Measurements from ENCODE around the gene MAU2.
A peak's percentile ranks its signal among the peaks of the same experiment; 100 is the strongest.

Gene MAU2

GRCh38 chr19:19320361-19321140 lies at the start of gene MAU2, which contains the start of gene SUGP1:
Gene MAU2, plus strand, starts transcription at chr19:19320829. Its CDS starts 31 bp downstream, at chr19:19320860.
Gene SUGP1, minus strand, starts transcription at chr19:19320509. Its CDS starts 13 bp downstream, at chr19:19320496.
- DNase-seq (ENCODE audit: low spot score) = peak; percentile 97

DNA sequence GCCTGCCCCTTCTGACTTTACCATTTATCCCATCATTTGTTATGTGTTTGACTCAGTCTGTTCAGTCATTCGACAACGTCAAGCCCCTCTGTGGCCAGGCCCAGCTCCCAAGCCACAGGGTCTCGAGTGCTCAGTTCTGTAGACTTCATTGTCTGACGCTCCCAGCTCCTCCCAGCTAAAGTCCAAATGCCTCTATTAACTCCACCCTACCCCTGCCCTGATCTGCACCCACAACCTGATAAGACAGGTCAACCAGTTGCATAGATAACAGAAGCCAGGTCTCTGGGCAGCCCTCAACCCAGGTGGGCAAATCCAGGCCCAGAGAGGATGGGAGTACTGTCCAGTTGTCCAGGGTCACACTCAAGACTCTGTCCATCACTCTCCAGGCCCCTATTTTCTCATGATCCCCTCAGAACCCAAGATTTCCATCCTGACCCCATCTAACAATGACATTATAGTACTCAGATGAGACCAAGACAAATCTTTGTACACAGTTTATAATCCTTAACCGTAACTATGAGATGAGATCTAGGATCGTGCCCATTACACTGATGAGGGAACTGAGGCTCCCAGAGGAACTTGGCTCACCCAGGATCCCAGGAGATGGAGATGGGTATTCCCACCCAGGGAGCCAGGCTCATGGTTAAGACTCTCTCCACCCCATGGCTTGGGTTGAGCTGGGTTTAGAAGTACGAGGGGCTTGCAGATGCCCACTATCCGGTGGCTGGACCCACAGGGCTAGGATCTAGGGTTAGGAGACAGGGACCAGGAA lies 48.6 kb upstream of the MAU2 start:
- DNase-seq (ENCODE audit: low spot score) = no peak

DNA sequence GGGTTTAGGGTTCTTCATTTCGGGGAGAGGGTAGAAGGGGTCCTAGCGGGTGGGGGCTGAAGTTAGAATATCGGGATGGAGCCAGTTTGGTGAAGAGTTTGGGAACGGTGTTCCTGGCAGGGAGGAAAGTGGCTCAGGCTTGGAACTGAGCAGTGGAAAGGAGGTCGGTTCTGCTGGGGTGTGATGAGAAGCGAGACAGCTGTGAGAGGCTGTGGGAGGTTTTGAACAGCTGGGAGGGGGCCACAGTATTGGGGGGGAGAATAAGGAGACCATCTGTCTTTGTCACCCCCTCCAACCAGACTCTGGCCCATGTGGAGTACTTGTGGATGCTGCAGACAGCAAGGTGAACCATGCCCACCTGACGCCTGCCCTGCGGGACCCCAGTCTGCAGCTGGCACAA lies 46.5 kb upstream of the MAU2 start:
- no peak for DNase-seq (ENCODE audit: low spot score)

DNA sequence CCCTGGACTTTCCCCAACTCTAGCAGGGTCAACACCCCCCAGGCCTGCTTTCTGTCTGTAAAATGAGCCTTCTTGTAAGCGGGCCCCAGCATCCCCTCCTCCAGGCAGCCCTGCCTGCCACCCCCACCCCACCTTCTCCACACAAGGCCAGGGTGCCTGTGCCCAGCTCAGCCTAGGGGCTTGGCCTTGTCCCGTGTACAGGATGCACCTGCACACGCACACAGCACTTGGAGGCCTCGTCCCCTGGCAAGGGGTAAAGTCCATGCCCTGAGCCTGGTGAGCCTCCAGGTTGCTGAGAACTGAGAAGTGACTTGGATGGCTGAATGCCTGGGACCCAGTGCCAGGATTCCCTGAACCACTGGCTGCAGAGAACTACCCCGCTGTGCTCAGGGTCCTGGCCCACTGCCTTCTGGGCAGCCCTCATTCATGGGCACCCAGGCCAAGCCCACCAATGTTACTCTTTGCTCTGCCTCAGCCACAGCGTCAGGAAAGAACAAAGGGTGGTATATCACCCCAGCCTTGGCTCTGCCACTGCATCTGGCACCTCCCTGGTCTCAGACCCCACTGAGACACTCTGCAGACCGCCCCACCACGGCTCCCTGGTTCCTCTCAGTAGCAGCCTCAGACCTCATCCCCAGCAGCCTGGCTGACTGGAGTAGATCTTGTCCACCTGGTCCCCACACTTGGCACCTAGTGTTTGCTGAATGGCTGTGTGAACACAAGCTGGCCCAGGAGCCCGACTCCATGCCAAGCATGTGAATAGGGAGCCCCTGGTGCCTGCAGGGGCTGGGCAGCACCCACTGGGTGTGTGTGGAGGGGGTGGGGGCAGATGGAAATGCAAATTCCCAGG lies 45.7 kb upstream of the MAU2 start:
- DNase-seq (ENCODE audit: low spot score) = no peak

GRCh38 chr19:19276386-19276785 lies 44.2 kb upstream of the MAU2 start:
- DNase-seq (ENCODE audit: low spot score) = no peak

GRCh38 chr19:19276851-19277250 lies 43.8 kb upstream of the MAU2 start:
- no peak for DNase-seq (ENCODE audit: low spot score)

DNA sequence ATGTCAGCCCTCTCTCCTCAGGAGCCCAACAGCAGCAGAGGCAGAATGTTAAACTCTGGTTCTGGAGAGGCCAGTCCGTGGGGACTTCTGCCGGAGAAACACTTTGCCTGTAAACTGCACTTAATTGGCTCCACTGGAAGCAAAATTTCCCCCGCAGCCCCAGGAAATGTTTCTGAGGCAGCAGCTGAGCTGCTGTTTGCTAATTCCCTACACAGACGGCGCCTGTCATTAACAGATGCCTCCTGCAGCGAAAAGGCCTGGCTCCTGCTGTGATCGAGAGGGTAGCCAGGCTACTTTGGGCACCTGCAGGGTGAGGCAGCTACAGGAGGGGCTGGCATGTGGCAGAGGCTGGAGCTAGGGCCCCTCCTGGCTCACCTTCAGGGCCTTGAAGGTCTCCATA lies 42.3 kb upstream of the MAU2 start:
- no peak for DNase-seq (ENCODE audit: low spot score)

DNA sequence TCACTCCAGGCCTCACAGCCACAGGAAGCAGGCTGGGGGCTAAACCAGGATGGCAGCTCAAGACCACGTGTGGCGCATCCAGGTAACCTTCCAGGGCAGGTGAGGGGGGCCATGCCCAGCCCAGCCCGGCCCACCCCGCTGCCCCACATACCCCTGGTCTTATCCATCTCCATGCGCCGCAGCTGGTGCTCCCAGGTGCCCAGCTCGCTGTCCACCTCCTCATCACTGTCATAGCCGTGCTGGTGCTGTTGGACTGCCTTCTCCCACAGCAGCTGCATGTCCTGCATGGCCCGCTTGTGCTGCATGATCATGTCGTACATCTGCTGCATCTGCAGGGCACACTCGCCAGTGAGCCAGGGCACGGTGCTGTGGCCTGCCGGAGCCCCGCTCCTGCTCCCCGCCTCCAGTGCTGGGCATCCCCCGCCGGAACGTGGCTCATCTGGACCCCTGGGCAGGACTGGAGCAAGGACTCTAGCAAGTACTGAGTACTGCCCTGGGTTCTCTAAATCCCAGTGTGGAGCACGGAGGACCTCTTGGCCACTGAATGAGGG lies 41.5 kb upstream of the MAU2 start:
- no peak for DNase-seq (ENCODE audit: low spot score)

DNA sequence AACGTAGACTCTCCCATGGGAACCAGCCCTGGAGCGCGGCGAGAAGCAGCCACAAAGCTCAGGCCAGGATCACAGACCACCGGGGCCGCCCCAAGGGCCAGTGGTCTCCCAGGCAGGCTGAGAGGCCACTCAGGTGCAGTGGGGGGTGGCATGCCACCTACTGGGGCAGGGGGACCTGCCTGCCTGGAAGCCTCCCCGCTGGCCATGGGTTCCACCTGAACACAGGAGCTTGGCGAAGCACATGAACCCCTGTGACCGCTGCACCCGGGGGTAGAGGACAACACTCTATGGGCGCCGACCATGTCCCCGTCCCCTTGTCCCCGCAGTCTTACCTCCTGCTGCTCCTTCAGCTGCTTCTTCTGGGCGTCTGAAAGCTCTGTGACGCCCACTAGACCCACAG lies 40.8 kb upstream of the MAU2 start:
- DNase-seq (ENCODE audit: low spot score) = no peak

DNA sequence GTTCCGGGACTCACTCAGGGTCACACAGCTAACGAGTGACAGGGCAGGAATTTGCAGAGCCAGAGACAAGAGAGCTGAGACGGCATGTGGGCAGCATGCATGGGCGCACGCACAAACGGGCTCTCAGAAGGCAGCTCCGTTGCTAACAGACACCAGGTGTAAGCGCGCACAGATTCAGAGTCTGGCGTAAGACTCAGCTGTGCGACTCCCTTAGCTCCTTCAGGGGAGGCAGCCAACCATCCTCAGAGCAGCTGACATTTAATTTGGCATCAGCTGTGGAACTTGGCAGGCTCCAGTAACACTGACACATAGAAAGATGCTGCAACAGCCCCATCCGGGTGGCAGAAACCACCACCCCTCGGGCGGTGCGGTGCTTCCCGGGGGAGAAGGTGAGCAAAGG lies 40.1 kb upstream of the MAU2 start:
- DNase-seq (ENCODE audit: low spot score) = no peak

DNA sequence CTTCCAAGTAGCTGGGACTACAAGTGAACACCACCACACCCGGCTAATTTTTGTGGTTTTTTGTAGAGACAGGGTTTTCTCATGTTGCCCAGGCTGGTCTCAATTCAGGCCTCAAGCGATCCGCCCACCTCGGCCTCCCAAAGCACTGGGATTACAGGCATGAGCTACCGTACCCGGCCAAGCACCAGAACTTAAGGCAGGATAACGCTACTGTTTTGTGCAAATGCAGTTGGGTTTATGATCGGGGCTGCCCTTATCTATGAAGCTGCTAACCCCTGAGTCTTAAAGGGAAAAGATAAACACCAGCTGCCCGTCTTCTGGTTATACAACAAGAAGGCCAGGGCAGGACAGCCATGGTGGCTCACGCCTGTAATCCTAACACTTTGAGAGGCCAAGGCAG lies 34.9 kb upstream of the MAU2 start:
- DNase-seq (ENCODE audit: low spot score) = no peak

- DNase-seq (ENCODE audit: low spot score) = no peak
These were observed 28.0 kb upstream of the MAU2 start for GRCh38 chr19:19292607-19293006.

GRCh38 chr19:19294914-19295313 lies 25.7 kb upstream of the MAU2 start:
- DNase-seq (ENCODE audit: low spot score) = no peak

DNA sequence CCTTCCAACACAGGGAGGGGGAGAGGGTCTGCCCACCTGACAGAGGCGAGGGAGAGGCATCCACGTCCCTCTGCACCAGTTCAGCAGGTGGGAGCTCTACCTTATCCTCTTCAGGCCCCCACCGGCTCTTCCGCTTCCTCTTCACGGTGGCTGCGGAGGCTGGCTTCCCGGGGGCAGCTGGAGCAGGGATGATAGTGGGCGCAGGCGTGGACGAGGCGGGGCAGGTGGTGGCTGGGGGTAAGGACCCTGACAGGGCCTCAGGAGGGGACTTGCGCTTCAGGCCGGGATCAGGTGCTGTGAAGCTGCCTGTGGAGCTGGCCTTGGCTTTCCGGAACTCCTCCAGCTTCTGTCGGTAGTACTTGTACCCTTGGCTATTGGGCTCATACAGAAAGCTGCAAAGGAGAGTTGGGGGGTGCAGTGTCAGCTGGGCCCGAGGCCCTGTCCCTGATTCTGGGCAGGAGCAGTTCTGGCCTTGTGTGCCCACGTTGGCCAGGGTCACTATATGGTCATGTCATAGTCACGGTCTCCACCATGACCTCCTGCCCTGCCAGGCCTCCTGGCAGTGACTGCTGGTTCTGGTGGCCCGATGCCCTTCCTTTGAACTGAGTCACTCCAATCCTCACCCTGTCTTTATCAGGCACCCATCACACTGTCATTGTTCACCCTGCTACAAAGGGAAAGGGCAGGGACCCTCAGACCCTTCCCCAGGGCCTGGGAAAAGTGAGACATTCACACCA lies 23.5 kb upstream of the MAU2 start:
- no peak for DNase-seq (ENCODE audit: low spot score)

DNA sequence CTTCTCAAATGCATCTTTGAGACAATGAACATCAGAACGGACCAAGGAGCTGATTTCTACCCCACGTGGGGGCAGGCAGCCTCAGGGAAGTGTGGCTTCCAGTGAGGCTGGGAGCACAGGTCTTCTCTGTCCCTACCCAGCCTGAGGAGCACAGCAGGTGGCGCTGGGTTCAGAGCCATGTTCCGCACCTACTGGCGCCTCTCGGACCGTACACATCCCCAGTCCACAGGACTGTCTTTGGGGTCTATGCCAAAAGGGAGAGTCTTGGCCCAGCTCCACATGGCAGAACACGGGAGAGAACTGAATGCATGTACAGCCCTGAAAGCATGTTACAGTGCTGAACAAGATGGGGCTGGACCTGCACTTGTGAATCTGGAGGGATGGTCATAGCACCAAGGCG lies 22.9 kb upstream of the MAU2 start:
- DNase-seq (ENCODE audit: low spot score) = no peak

DNA sequence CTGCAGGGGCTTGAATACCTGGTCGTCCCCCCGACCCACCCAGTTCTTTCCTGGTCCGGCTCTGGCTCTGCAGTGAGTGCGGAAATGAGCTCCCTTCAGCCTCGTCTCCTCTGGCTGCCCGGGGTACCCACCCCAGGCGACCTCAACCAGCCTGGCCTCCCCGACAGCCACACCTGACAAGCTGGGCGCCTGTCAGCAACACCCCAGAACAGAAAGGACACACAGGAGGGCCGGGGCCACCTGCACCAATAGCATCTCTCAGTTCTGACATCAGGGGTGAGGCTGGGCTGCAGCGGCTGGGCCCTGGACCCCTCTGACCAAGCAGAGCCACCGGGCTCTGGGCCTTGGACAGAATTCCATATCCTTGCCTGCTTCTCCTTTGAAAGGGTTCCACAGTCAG lies 20.0 kb upstream of the MAU2 start:
- no peak for DNase-seq (ENCODE audit: low spot score)

- no peak for DNase-seq (ENCODE audit: low spot score)
These were observed 17.2 kb upstream of the MAU2 start for GRCh38 chr19:19303411-19303810.

DNA sequence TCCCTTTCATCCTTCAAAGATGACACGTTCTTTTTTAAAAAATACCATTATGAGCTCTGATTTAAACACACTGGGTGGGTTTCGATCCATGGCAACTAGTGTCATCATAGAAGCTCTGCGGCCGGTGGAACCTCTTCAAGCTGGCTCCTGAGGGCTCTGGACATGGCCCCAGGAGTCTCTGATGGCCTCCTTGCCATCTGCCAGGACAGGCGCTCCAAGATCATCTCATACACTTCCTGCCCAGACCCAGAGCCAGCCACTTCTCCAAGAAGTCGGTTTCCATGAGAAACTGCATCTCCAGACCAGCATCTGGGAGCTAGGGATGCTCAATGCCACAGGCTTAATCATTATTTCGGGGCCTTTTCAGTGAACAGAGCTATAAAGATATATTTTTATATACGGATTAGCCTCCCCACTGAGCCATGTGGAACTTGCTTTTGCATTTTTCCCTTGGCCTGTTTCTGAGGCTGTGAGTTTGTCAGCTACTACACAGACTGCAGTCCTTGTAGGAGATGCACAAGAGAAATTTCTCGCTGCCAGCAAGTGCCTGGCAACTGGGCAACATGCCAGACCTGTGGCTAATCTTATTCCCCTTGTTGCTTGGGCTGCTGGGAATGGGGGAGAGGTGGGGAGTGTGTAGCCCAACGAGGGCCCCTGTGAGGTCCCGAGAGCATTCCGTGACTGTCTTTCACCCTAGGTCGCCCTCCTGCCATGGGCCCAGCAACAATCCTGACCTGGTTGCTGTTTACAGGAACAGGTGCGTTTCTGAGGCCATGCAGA lies 16.3 kb upstream of the MAU2 start:
- DNase-seq (ENCODE audit: low spot score) = no peak

DNA sequence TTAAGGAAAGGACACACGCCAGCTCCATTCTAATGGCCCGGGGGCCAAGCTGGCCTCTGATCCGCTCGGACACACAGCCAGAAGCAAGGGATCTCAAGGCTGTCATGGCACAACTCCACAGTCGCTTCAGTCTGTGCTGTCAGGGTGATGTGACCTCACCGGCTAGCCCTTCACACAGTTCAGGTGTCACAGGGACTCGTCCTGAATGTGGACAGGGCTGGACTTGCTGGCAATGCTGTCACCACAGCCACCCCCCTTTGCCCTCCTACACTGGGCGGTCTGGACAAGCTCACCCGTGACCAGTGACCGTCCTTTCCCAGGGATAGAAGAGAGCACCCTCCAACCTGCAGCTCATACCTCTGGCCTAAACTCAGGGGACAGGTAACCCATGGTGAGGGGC lies 15.6 kb upstream of the MAU2 start:
- DNase-seq (ENCODE audit: low spot score) = no peak

DNA sequence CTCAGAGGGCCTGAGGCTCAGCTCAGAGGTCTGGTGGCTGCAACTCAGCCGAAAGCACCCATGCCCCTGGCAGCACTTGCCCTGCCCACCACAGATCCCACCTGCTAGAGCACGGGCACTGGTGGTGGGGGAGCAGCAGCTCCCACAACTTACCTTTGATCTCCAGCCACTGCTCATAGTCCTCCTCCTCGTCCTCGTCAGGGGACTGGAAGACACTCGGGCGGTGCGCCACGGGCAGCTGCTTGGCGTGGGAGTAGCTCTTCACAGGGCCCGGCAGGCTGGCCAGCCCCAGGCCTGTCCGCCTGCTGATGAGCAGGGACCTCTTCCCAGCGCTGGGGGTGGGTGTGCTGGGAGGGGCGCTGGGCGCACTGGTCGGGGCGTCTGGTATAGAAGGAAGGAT lies 14.9 kb upstream of the MAU2 start:
- no peak for DNase-seq (ENCODE audit: low spot score)

- DNase-seq (ENCODE audit: low spot score) = no peak
These were observed 14.4 kb upstream of the MAU2 start for GRCh38 chr19:19306191-19306590.
